WTC11 (cell line): Measurements from ENCODE around the gene TNRC6C.

ENCODE experiments used
- CTCF ChIP-seq: fragments of 200-600 bp; IDR thresholded peaks from 2 replicates; pipeline ENCODE4 v1.8.0; 2022; ENCODE audit warnings: antibody characterized with exemption
- E2F1 ChIP-seq: sonication (generic); formaldehyde crosslinking; IDR thresholded peaks from 2 replicates; pipeline ENCODE4 v1.8.0; 2022; ENCODE audit warnings: mild to moderate bottlenecking, missing genetic modification reagents
- ELF4 ChIP-seq: sonication (generic); formaldehyde crosslinking; IDR thresholded peaks from 2 replicates; pipeline ENCODE4 v1.8.1; 2022; ENCODE audit warnings: low read depth, mild to moderate bottlenecking, moderate library complexity, missing genetic modification reagents
- MYBL2 ChIP-seq: sonication (generic); formaldehyde crosslinking; IDR thresholded peaks from 2 replicates; pipeline ENCODE4 v1.8.1; 2023; ENCODE audit warnings: mild to moderate bottlenecking, moderate library complexity, missing genetic modification reagents
- SMAD3 ChIP-seq: sonication (generic); formaldehyde crosslinking; IDR thresholded peaks from 2 replicates; pipeline ENCODE4 v1.8.0; 2022; ENCODE audit warnings: missing genetic modification reagents, mild to moderate bottlenecking, borderline replicate concordance
- SP1 ChIP-seq: sonication (generic); formaldehyde crosslinking; conservative IDR thresholded peaks from 2 replicates; pipeline ENCODE4 v1.8.1; 2022; ENCODE audit warnings: missing genetic modification reagents
- USF2 ChIP-seq: sonication (generic); formaldehyde crosslinking; IDR thresholded peaks from 2 replicates; pipeline ENCODE4 v1.8.1; 2023; ENCODE audit warnings: mild to moderate bottlenecking, missing genetic modification reagents, moderate library complexity
- TF ChIP-seq, protein P1 (sequence below): sonication (generic); formaldehyde crosslinking; IDR thresholded peaks from 2 replicates; pipeline ENCODE4 v1.8.1; 2023; ENCODE audit warnings: mild to moderate bottlenecking, missing genetic modification reagents, borderline replicate concordance
- TF ChIP-seq, protein P2 (sequence below): sonication (generic); formaldehyde crosslinking; IDR thresholded peaks from 2 replicates; pipeline ENCODE4 v1.8.1; 2022; ENCODE audit warnings: mild to moderate bottlenecking, moderate library complexity, missing genetic modification reagents

- TF ChIP-seq CTCF: no peak
- TF ChIP-seq MYBL2 (CRISPR knock-in tag): no peak
- TF ChIP-seq SP1: no peak
- TF ChIP-seq, protein P1, sequence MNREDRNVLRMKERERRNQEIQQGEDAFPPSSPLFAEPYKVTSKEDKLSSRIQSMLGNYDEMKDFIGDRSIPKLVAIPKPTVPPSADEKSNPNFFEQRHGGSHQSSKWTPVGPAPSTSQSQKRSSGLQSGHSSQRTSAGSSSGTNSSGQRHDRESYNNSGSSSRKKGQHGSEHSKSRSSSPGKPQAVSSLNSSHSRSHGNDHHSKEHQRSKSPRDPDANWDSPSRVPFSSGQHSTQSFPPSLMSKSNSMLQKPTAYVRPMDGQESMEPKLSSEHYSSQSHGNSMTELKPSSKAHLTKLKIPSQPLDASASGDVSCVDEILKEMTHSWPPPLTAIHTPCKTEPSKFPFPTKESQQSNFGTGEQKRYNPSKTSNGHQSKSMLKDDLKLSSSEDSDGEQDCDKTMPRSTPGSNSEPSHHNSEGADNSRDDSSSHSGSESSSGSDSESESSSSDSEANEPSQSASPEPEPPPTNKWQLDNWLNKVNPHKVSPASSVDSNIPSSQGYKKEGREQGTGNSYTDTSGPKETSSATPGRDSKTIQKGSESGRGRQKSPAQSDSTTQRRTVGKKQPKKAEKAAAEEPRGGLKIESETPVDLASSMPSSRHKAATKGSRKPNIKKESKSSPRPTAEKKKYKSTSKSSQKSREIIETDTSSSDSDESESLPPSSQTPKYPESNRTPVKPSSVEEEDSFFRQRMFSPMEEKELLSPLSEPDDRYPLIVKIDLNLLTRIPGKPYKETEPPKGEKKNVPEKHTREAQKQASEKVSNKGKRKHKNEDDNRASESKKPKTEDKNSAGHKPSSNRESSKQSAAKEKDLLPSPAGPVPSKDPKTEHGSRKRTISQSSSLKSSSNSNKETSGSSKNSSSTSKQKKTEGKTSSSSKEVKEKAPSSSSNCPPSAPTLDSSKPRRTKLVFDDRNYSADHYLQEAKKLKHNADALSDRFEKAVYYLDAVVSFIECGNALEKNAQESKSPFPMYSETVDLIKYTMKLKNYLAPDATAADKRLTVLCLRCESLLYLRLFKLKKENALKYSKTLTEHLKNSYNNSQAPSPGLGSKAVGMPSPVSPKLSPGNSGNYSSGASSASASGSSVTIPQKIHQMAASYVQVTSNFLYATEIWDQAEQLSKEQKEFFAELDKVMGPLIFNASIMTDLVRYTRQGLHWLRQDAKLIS (CRISPR knock-in tag): no peak
- TF ChIP-seq, protein P2, sequence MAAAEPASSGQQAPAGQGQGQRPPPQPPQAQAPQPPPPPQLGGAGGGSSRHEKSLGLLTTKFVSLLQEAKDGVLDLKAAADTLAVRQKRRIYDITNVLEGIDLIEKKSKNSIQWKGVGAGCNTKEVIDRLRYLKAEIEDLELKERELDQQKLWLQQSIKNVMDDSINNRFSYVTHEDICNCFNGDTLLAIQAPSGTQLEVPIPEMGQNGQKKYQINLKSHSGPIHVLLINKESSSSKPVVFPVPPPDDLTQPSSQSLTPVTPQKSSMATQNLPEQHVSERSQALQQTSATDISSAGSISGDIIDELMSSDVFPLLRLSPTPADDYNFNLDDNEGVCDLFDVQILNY (CRISPR knock-in tag): no peak
- TF ChIP-seq SMAD3 (CRISPR knock-in tag): no peak
- no peak for TF ChIP-seq E2F1
- TF ChIP-seq USF2: no peak
- TF ChIP-seq ELF4 (CRISPR knock-in tag): no peak
Observed at GRCh38 chr17:78143214-78144146, 185.0 kb downstream of the TNRC6C start.
